PFSK-1 (cell line): ENCODE results near the gene FAM124A.

Experiments used
- POLR2AphosphoS5 ChIP-seq: IDR thresholded peaks from 2 replicates; pipeline ENCODE4 v1.6.1; 2012; ENCODE audit warnings: low read depth, mild to moderate bottlenecking, control low read depth, low read length, moderate library complexity
- TAF1 ChIP-seq: IDR thresholded peaks from 2 replicates; pipeline ENCODE4 v1.6.1; 2012; ENCODE audit warnings: low read length, control low read depth, borderline replicate concordance; ENCODE audit not compliant: insufficient read depth

DNA sequence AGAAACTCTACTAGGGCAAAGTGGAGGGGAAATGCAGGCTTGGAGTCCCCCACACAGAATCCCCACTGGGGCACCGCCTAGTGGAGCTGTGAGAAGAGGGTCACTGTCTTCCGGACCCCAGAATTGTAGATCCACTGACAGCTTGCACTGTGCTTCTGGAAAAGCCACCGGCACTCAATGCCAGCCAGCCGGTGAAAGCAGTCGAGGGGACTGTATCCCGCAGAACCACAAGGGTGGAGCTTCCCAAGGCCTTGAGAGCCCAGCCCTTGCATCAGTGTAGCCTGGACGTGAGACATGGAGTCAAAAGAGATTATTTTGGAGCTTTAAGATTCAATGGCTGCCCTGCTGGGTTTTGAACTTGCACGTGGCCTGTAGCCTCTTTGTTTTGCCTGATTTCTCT, 47.2 kb upstream of the FAM124A start:
- TF ChIP-seq POLR2AphosphoS5 (no peak), TAF1 (no peak)
